DOHH2 (cell line): ENCODE measurements around the gene DEPDC1B.

Experiments
- H3F3A ChIP-seq: fragments of 200-600 bp; sonication (generic), shearing (Covaris generic); 2 replicates; pipeline ENCODE4 v1.6.0; 2016; ENCODE audit warnings: antibody characterized with exemption, mild to moderate bottlenecking; ENCODE audit not compliant: control insufficient read depth, insufficient read depth
- H3K27ac ChIP-seq: fragments of 200-600 bp; sonication (generic); 2 replicates; pipeline ENCODE4 v1.5.1; 2014; ENCODE audit warnings: low read depth, mild to moderate bottlenecking, low read length, moderate library complexity
- H3K27me3 ChIP-seq: fragments of 200-600 bp; sonication (generic); 2 replicates; pipeline ENCODE4 v1.6.1; 2014; ENCODE audit warnings: mild to moderate bottlenecking, low read length, mixed read lengths; ENCODE audit not compliant: control insufficient read depth
- H3K36me3 ChIP-seq: fragments of 200-600 bp; sonication (generic); 2 replicates; pipeline ENCODE4 v1.6.1; 2014; ENCODE audit warnings: mild to moderate bottlenecking, low read length, moderate library complexity, mixed read lengths; ENCODE audit not compliant: control insufficient read depth
- H3K4me1 ChIP-seq: fragments of 200-600 bp; sonication (generic); 2 replicates; pipeline ENCODE4 v1.6.1; 2014; ENCODE audit warnings: mild to moderate bottlenecking, low read length, mixed read lengths; ENCODE audit not compliant: control insufficient read depth
- H3K4me2 ChIP-seq: fragments of 200-600 bp; sonication (generic); 2 replicates; pipeline ENCODE4 v1.6.0; 2014; ENCODE audit warnings: mild to moderate bottlenecking, low read length, moderate library complexity
- H3K4me3 ChIP-seq: fragments of 200-600 bp; sonication (generic); 2 replicates; pipeline ENCODE4 v1.5.1; 2014; ENCODE audit warnings: mild to moderate bottlenecking, low read length, mixed read lengths
- H3K79me2 ChIP-seq: fragments of 200-600 bp; sonication (generic); 2 replicates; pipeline ENCODE4 v1.6.1; 2014; ENCODE audit warnings: mild to moderate bottlenecking, low read length, mixed read lengths; ENCODE audit not compliant: control insufficient read depth
- H3K9me2 ChIP-seq: fragments of 200-600 bp; sonication (generic); replicated peaks from 2 replicates; pipeline ENCODE4 v1.6.1; 2014; ENCODE audit warnings: mild to moderate bottlenecking, low read length, mixed read lengths; ENCODE audit not compliant: control insufficient read depth
- H3K9me3 ChIP-seq: fragments of 200-600 bp; sonication (generic); 2 replicates; pipeline ENCODE4 v1.6.1; 2014; ENCODE audit warnings: antibody characterized with exemption, low read length, mixed read lengths; ENCODE audit not compliant: control insufficient read depth, insufficient read depth
- H4K20me1 ChIP-seq: fragments of 200-600 bp; sonication (generic); 2 replicates; pipeline ENCODE4 v1.6.0; 2014; ENCODE audit warnings: low read depth, mild to moderate bottlenecking, antibody characterized with exemption, low read length, moderate library complexity; ENCODE audit not compliant: control insufficient read depth, insufficient read depth
- EZH2phosphoT487 ChIP-seq: fragments of 200-600 bp; sonication (generic); IDR thresholded peaks from 2 replicates; pipeline ENCODE4 v1.6.1; 2017; ENCODE audit warnings: borderline replicate concordance, mild to moderate bottlenecking, antibody characterized with exemption, low read length, moderate library complexity, mixed read lengths
- TF ChIP-seq, protein P1 (sequence below): fragments of 200-600 bp; sonication (generic); IDR thresholded peaks from one replicate; pipeline ENCODE4 v1.5.1; 2014; ENCODE audit warnings: antibody characterized with exemption, mild to moderate bottlenecking, low read depth, low read length; ENCODE audit not compliant: poor library complexity, severe bottlenecking

The DEPDC1B gene

DNA sequence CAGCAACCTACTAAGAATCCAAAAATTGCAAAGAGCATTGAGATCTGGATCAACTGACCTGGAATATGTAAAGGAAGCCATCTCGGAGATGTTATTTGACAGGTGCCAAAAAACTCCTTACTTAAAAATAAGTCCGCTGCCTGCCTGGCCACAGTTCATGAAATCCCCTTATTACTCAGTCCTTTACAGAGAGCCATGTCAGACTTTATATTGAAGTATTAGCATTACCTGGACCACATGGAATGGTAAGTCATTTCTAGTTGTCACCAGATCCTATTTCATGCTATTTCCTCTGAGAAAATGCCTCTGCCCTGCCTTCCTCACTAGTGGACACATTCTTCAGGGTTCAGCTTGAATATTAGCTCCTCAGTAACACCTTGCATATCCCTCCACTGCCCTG is 115.7 kb downstream of the DEPDC1B start:
- H3K27ac ChIP-seq = no peak overlapping the region
- no peaks in the 10 kb centered on the region for H3K36me3 ChIP-seq
- H3K4me3 ChIP-seq = no peak overlapping the region
- H3K4me1 ChIP-seq = peaks cover 17% of the 10 kb centered on the region
- H3K27me3 ChIP-seq = no peaks in the 10 kb centered on the region
- H3K79me2 ChIP-seq = no peaks in the 10 kb centered on the region
- no peak for TF ChIP-seq EZH2phosphoT487
- TF ChIP-seq, protein P1, sequence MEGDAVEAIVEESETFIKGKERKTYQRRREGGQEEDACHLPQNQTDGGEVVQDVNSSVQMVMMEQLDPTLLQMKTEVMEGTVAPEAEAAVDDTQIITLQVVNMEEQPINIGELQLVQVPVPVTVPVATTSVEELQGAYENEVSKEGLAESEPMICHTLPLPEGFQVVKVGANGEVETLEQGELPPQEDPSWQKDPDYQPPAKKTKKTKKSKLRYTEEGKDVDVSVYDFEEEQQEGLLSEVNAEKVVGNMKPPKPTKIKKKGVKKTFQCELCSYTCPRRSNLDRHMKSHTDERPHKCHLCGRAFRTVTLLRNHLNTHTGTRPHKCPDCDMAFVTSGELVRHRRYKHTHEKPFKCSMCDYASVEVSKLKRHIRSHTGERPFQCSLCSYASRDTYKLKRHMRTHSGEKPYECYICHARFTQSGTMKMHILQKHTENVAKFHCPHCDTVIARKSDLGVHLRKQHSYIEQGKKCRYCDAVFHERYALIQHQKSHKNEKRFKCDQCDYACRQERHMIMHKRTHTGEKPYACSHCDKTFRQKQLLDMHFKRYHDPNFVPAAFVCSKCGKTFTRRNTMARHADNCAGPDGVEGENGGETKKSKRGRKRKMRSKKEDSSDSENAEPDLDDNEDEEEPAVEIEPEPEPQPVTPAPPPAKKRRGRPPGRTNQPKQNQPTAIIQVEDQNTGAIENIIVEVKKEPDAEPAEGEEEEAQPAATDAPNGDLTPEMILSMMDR = no peak
- H3K9me2 ChIP-seq = no peaks in the 10 kb centered on the region
- no peaks in the 10 kb centered on the region for H4K20me1 ChIP-seq
- no peaks in the 10 kb centered on the region for H3K9me3 ChIP-seq
- H3F3A ChIP-seq = no peaks in the 10 kb centered on the region
- no peak overlapping the region for H3K4me2 ChIP-seq

DNA sequence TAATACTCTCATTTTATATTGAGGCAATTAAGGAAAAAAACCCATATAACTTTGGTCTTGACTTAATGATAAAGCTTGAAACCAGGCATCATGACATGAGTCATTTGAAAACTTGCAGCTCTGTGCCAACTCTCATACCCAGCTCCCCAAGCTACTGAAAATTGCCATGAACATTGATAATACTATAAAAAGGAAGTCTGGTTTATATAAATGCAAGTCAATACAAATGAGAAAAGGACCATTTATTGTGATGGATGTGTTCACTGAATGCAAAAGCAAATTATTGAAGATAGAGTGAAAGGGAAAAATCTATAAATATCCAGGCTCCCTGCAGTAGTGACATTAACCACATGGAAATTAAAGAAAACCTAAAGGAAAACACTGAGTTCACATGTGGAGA is 116.3 kb downstream of the DEPDC1B start:
- no peaks in the 10 kb centered on the region for H4K20me1 ChIP-seq
- H3K9me2 ChIP-seq = no peaks in the 10 kb centered on the region
- H3K9me3 ChIP-seq = no peaks in the 10 kb centered on the region
- no peaks in the 10 kb centered on the region for H3K36me3 ChIP-seq
- H3K27me3 ChIP-seq = no peaks in the 10 kb centered on the region
- no peaks in the 10 kb centered on the region for H3F3A ChIP-seq
- no peaks in the 10 kb centered on the region for H3K79me2 ChIP-seq
- peaks cover 17% of the 10 kb centered on the region for H3K4me1 ChIP-seq
- no peak overlapping the region for H3K4me3 ChIP-seq
- TF ChIP-seq EZH2phosphoT487 = no peak
- TF ChIP-seq, protein P1 = no peak
- no peak overlapping the region for H3K27ac ChIP-seq
- no peak overlapping the region for H3K4me2 ChIP-seq

DNA sequence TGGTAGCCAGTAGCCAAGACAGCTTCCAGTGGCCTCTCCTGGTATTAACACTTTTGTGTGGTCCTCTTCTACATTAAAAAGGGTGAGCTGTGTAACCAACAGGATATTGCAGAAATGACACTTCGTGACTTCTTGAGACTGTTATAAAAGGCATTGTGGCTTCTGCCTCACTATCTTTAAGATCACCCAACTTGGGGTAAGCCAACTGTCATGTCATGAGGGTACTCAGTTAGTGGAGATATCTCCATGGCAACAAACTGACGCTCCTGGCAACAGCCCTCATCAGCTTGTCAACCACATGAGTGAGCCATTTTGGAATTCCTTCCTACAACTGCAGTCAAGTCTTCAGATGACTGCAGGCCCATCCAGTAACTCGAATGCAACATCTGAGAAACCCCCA is 121.7 kb downstream of the DEPDC1B start:
- Histone ChIP-seq H3K4me3 (no peak overlapping the region), H3K27ac (no peak overlapping the region), H3K4me2 (no peak overlapping the region), H3K36me3 (no peaks in the 10 kb centered on the region; the same call in 1 of the 2 replicates), H3K4me1 (peaks cover 5% of the 10 kb centered on the region; the same call in 1 of the 2 replicates), H3K27me3 (no peaks in the 10 kb centered on the region), H4K20me1 (no peaks in the 10 kb centered on the region), H3K9me2 (no peaks in the 10 kb centered on the region), H3K9me3 (peaks cover 13% of the 10 kb centered on the region; the same call in 1 of the 2 replicates), H3F3A (no peaks in the 10 kb centered on the region), H3K79me2 (no peaks in the 10 kb centered on the region)
- TF ChIP-seq, protein P1 = no peak
- no peak for TF ChIP-seq EZH2phosphoT487

DNA sequence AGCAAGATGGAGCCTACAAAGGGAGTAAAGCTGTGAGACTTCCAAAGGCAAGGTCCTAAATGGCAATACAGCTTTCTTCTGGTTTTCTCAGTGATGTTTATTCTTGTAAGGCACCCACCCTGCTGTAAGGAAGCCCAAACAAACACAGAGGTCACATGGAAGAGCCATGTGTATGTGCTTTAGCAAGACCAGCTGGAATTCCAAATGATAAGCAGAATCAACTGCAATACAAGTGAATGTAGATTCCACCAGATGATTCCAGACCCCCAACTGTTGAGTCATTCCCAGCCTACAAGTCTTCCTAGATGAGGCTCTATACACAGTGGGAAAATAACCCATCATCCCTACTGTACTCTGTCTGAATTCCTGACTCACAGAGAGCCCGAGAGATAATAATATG is 122.8 kb downstream of the DEPDC1B start:
- no peak for TF ChIP-seq EZH2phosphoT487
- Histone ChIP-seq H3F3A (no peaks in the 10 kb centered on the region), H3K4me1 (peaks cover 5% of the 10 kb centered on the region; the same call in 1 of the 2 replicates), H4K20me1 (no peaks in the 10 kb centered on the region), H3K4me3 (no peak overlapping the region), H3K27me3 (no peaks in the 10 kb centered on the region), H3K79me2 (no peaks in the 10 kb centered on the region), H3K4me2 (no peak overlapping the region), H3K9me3 (peaks cover 13% of the 10 kb centered on the region; the same call in 1 of the 2 replicates), H3K9me2 (no peaks in the 10 kb centered on the region), H3K36me3 (no peaks in the 10 kb centered on the region; the same call in 1 of the 2 replicates), H3K27ac (no peak overlapping the region)
